A673 (cell line): ENCODE results near the gene MYO1E. TPM values are rescaled to one million over a fixed set of nuclear protein-coding genes. Genes with fewer than 3 reads are reported as not detected.

ENCODE experiments used
- BruUV-seq: library from RNA; stranded (reverse); fragments of 400-500 nt; replicated peaks from 2 replicates; lab custom pipeline; 2021; lab: Mats Ljungman, UMichigan
- CTCF ChIA-PET: fragments of 300-600 bp; sonication (Branson Sonifier 250); formaldehyde crosslinking; loops from one replicate; lab custom pipeline; 2022; ENCODE audit warnings: antibody characterized with exemption; lab: Charles Lee
- POLR2A ChIA-PET: fragments of 300-600 bp; sonication (Branson Sonifier 250); formaldehyde crosslinking; loops from one replicate; lab custom pipeline; 2022; ENCODE audit warnings: antibody characterized with exemption; ENCODE audit not compliant: low non-redundant PET; lab: Charles Lee
- DNase-seq: peaks from one replicate; pipeline ENCODE4 v3.0.0-alpha.2; 2015; ENCODE audit warnings: low spot score
- H3K27ac ChIP-seq: fragments of 200-600 bp; sonication (generic); 2 replicates; pipeline ENCODE4 v1.5.1; 2016; ENCODE audit warnings: mixed run types, low read depth, mild to moderate bottlenecking, mixed read lengths, antibody characterized with exemption, low read length; ENCODE audit not compliant: poor library complexity, severe bottlenecking
- H3K27me3 ChIP-seq: fragments of 200-600 bp; sonication (generic); replicated peaks from 2 replicates; pipeline ENCODE4 v1.6.1; 2017; ENCODE audit warnings: mixed run types, low read depth, mild to moderate bottlenecking, mixed read lengths, antibody characterized with exemption, low read length; ENCODE audit not compliant: insufficient read depth, poor library complexity
- H3K36me3 ChIP-seq: fragments of 200-600 bp; sonication (generic); 2 replicates; pipeline ENCODE4 v1.6.1; 2016; ENCODE audit warnings: mixed run types, mild to moderate bottlenecking, mixed read lengths, antibody characterized with exemption, low read length; ENCODE audit not compliant: insufficient read depth, poor library complexity, severe bottlenecking
- H3K4me1 ChIP-seq: fragments of 200-600 bp; sonication (generic); 2 replicates; pipeline ENCODE4 v1.6.1; 2017; ENCODE audit warnings: mixed run types, mild to moderate bottlenecking, mixed read lengths, antibody characterized with exemption, low read length; ENCODE audit not compliant: insufficient read depth, poor library complexity, severe bottlenecking
- H3K4me3 ChIP-seq: fragments of 200-600 bp; sonication (generic); 2 replicates; pipeline ENCODE4 v1.5.1; 2016; ENCODE audit warnings: low read depth, mixed run types, mild to moderate bottlenecking, mixed read lengths, low read length; ENCODE audit not compliant: poor library complexity, severe bottlenecking
- H3K9me3 ChIP-seq: fragments of 200-600 bp; sonication (generic); 2 replicates; pipeline ENCODE4 v1.6.1; 2016; ENCODE audit warnings: mixed run types, low read depth, mild to moderate bottlenecking, mixed read lengths, antibody characterized with exemption, low read length; ENCODE audit not compliant: poor library complexity, severe bottlenecking
- EZH2 ChIP-seq: fragments of 200-600 bp; sonication (generic); IDR thresholded peaks from 2 replicates; pipeline ENCODE4 v1.6.1; 2017; ENCODE audit warnings: borderline replicate concordance, low read depth, mild to moderate bottlenecking, mixed read lengths, antibody characterized with exemption, low read length; ENCODE audit not compliant: poor library complexity, severe bottlenecking
- intact Hi-C: fragments of 100-400 bp; cut with micrococcal nuclease; formaldehyde crosslinking; loops from one replicate; pipeline ENCODE4 v1.10.0; 2022; ENCODE audit not compliant: unreplicated experiment
- microRNA-seq: library from miRNA; unstranded; fragments of <30 nt; microRNA quantifications from one replicate; pipeline ENCODE4 v1.2.0, GENCODE V29; 2021
- total RNA-seq: library from RNA; stranded (reverse); gene quantifications from 2 replicates; pipeline ENCODE4 v1.2.3, GENCODE V29; 2021
- TF ChIP-seq, protein P1 (sequence below): fragments of 300-800, 200-600 bp; sonication (generic); conservative IDR thresholded peaks from 2 replicates; pipeline ENCODE4 v1.5.1; 2017; ENCODE audit warnings: low read depth, mild to moderate bottlenecking, antibody characterized with exemption, low read length, moderate library complexity, mixed read lengths

Gene MYO1E
- total RNA-seq, 1 experiment from 2014 or later = 7.9 TPM

DNA sequence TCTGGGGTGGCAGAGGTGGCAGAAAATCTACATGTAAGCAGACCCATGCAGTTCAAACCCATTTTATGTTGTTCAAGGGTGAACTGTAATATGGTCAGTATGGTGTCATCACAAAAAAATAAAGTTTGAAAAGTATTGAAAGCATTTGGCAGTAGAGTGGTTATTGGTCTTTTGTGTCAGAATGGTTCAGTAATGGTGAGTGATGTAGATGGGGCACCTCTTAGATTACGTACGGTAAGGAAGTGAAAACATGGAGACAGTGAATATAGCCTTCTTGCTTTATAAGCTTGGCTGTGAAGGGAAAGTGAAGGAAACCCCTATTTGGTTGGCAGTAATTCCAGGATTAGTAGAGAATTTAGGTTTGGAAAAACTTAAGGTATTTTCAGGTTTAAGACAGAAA is 284.9 kb downstream of the MYO1E start:
- Histone ChIP-seq H3K27ac (no peak overlapping the region), H3K27me3 (no peaks in the 10 kb centered on the region), H3K36me3 (peaks cover 32% of the 10 kb centered on the region), H3K4me3 (no peak overlapping the region), H3K4me1 (no peaks in the 10 kb centered on the region), H3K9me3 (no peaks in the 10 kb centered on the region)
- TF ChIP-seq EZH2 = no peak
- TF ChIP-seq, protein P1, sequence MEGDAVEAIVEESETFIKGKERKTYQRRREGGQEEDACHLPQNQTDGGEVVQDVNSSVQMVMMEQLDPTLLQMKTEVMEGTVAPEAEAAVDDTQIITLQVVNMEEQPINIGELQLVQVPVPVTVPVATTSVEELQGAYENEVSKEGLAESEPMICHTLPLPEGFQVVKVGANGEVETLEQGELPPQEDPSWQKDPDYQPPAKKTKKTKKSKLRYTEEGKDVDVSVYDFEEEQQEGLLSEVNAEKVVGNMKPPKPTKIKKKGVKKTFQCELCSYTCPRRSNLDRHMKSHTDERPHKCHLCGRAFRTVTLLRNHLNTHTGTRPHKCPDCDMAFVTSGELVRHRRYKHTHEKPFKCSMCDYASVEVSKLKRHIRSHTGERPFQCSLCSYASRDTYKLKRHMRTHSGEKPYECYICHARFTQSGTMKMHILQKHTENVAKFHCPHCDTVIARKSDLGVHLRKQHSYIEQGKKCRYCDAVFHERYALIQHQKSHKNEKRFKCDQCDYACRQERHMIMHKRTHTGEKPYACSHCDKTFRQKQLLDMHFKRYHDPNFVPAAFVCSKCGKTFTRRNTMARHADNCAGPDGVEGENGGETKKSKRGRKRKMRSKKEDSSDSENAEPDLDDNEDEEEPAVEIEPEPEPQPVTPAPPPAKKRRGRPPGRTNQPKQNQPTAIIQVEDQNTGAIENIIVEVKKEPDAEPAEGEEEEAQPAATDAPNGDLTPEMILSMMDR = no peak
- ChIA-PET POLR2A (no interaction called here), CTCF (no interaction called here)
- no TSS peak for BruUV-seq
- no peak for DNase-seq
- intact Hi-C loops = no loop called here

Small RNAs within 50 kb of the gene (microRNA-seq; reads per million reads assigned to microRNA genes)
- gene MIR2116 = 1.6 reads per million

Other genes with a start within 250 kb of the MYO1E start
- gene LDHAL6B, start 166.0 kb downstream of the MYO1E start, total RNA-seq = not detected in 2 replicates
- gene FAM81A, start 65.3 kb upstream of the MYO1E start, total RNA-seq = not detected in 2 replicates
- gene GCNT3, start 238.9 kb upstream of the MYO1E start, total RNA-seq = not detected in 2 replicates